HepG2 (cell line): ENCODE results near the gene TRAPPC12. TPM values are rescaled to one million over a fixed set of nuclear protein-coding genes. Genes with fewer than 3 reads are reported as not detected.

Source experiments
- BCL6 ChIP-seq: IDR thresholded peaks from 2 replicates; pipeline ENCODE4 v1.6.1; 2016; ENCODE audit warnings: missing genetic modification reagents, missing compliant biosample characterization
- HDAC1 ChIP-seq: sonication (generic); formaldehyde crosslinking; IDR thresholded peaks from 2 replicates; pipeline ENCODE4 v1.5.1; 2020; ENCODE audit warnings: mild to moderate bottlenecking, missing genetic modification reagents
- ISX ChIP-seq: sonication (generic); formaldehyde crosslinking; conservative IDR thresholded peaks from 2 replicates; pipeline ENCODE4 v1.5.0; 2020; ENCODE audit warnings: missing genetic modification reagents
- MATR3 ChIP-seq: sonication (generic); formaldehyde crosslinking; IDR thresholded peaks from 2 replicates; pipeline ENCODE4 v1.4.0; 2020; ENCODE audit warnings: missing genetic modification reagents
- MEIS1 ChIP-seq: sonication (generic); formaldehyde crosslinking; IDR thresholded peaks from 2 replicates; pipeline ENCODE4 v1.9.0; 2021; ENCODE audit warnings: mild to moderate bottlenecking, missing genetic modification reagents, moderate library complexity, borderline replicate concordance
- PAX8 ChIP-seq: sonication (generic); formaldehyde crosslinking; IDR thresholded peaks from 2 replicates; pipeline ENCODE4 v1.8.0; 2022; ENCODE audit warnings: mild to moderate bottlenecking, missing genetic modification reagents, borderline replicate concordance
- PBX3 ChIP-seq: sonication (generic); formaldehyde crosslinking; IDR thresholded peaks from 2 replicates; pipeline ENCODE4 v1.8.1; 2023; ENCODE audit warnings: missing genetic modification reagents, inconsistent platforms, borderline replicate concordance
- RAD51 ChIP-seq: fragments of 450-650 bp; IDR thresholded peaks from 2 replicates; pipeline ENCODE4 v1.6.1; 2016; ENCODE audit warnings: borderline replicate concordance
- RBM22 ChIP-seq: fragments of 200-400 bp; formaldehyde crosslinking; optimal IDR thresholded peaks from 2 replicates; pipeline ENCODE3; 2017; ENCODE audit warnings: mild to moderate bottlenecking, low read length, moderate library complexity
- TFAP4 ChIP-seq: sonication (generic); IDR thresholded peaks from 2 replicates; pipeline ENCODE4 v1.6.1; 2016; ENCODE audit warnings: low read depth, borderline replicate concordance
- ZBTB34 ChIP-seq: sonication (generic); formaldehyde crosslinking; IDR thresholded peaks from 2 replicates; pipeline ENCODE4 v1.8.0; 2022; ENCODE audit warnings: mild to moderate bottlenecking, missing genetic modification reagents
- ZGPAT ChIP-seq: IDR thresholded peaks from 2 replicates; pipeline ENCODE4 v1.6.1; 2016; ENCODE audit warnings: mild to moderate bottlenecking
- ZIK1 ChIP-seq: sonication (generic); formaldehyde crosslinking; IDR thresholded peaks from 2 replicates; pipeline ENCODE4 v1.5.0; 2020; ENCODE audit warnings: mild to moderate bottlenecking, low read depth, missing genetic modification reagents, borderline replicate concordance
- ZMYM3 ChIP-seq: sonication (generic); formaldehyde crosslinking; IDR thresholded peaks from 2 replicates; pipeline ENCODE4 v1.5.1; 2020; ENCODE audit warnings: mild to moderate bottlenecking, missing genetic modification reagents
- ZNF281 ChIP-seq: sonication (generic); formaldehyde crosslinking; IDR thresholded peaks from 2 replicates; pipeline ENCODE4 v1.4.0; 2020; ENCODE audit warnings: missing genetic modification reagents, borderline replicate concordance
- ZNF513 ChIP-seq: sonication (generic); formaldehyde crosslinking; conservative IDR thresholded peaks from 2 replicates; pipeline ENCODE4 v1.5.0; 2020; ENCODE audit warnings: missing genetic modification reagents
- ZNF670 ChIP-seq: sonication (generic); formaldehyde crosslinking; IDR thresholded peaks from 2 replicates; pipeline ENCODE4 v1.8.0; 2022; ENCODE audit warnings: mild to moderate bottlenecking, missing genetic modification reagents, borderline replicate concordance
- ZNF720 ChIP-seq: sonication (generic); formaldehyde crosslinking; IDR thresholded peaks from 2 replicates; pipeline ENCODE4 v1.4.0; 2020; ENCODE audit warnings: missing genetic modification reagents
- ZNF792 ChIP-seq: IDR thresholded peaks from 2 replicates; pipeline ENCODE4 v1.6.1; 2016
- polyA plus RNA-seq, 8 experiments: library from polyadenylated mRNA; depleted of rRNA in 3 of 8; stranded (reverse) in 7 of 8; unstranded in 1 of 8; fragments of >200 nt; fragmentation: Illumina TruSeq in 4 of 8; extraction: Trizol in 4 of 8; gene quantifications; 2 replicates each; pipeline versions ENCODE4 v1.2.1 to v1.2.3, GENCODE V29; 2011 to 2016; ENCODE audit warnings: low read depth in 4 of 8, missing spikeins in 1 of 8, mixed read lengths in 1 of 8; ENCODE audit not compliant: insufficient read depth in 1 of 8
- total RNA-seq, 5 experiments: library from RNA; depleted of rRNA; stranded (reverse); fragments of >200 nt; fragmentation: Illumina TruSeq; extraction: Trizol; gene quantifications; 2 replicates each; pipeline ENCODE4 v1.2.3, GENCODE V29; 2016; ENCODE audit warnings: low read depth in 1 of 5

The TRAPPC12 gene
- total and polyA plus RNA-seq, 2 of the 13 experiments (the other 11 are each of a cell fraction or from before 2014, with no cell fraction given), result 46.4 to 97.7 TPM

GRCh38 chr2:3480352-3481010 is 101.0 kb downstream of the TRAPPC12 start (continued):
- no peak for TF ChIP-seq PBX3
- no peak for TF ChIP-seq PAX8 (CRISPR knock-in tag)
- TF ChIP-seq ZGPAT (CRISPR knock-in tag), result 0 out of 2 replicates have a peak, but pooled peaks have one; percentile 29
- no peak for TF ChIP-seq RAD51
- TF ChIP-seq ISX (CRISPR knock-in tag), result no peak
- TF ChIP-seq ZNF792 (CRISPR knock-in tag), result no peak
- peak; percentile 78 for TF ChIP-seq ZNF281 (CRISPR knock-in tag)
- TF ChIP-seq ZMYM3 (CRISPR knock-in tag), result no peak; the same call in 1 of the 2 replicates
- peak; percentile 46; the same call in 1 of the 2 replicates for TF ChIP-seq HDAC1 (CRISPR knock-in tag)
- TF ChIP-seq MEIS1, result 0 out of 2 replicates have a peak, but pooled peaks have one; percentile 46
- peak; percentile 23 for TF ChIP-seq RBM22
- TF ChIP-seq MATR3 (CRISPR knock-in tag), result no peak
- TF ChIP-seq ZNF670 (CRISPR knock-in tag), result no peak
- no peak for TF ChIP-seq ZBTB34 (CRISPR knock-in tag)
- no peak for TF ChIP-seq ZNF720 (CRISPR knock-in tag)
- TF ChIP-seq ZNF513 (CRISPR knock-in tag), result no peak
- TF ChIP-seq ZIK1 (CRISPR knock-in tag), result no peak
- TF ChIP-seq BCL6 (CRISPR knock-in tag), result peak; percentile 35; the same call in 1 of the 2 replicates
- peak; percentile 71; the same call in 1 of the 2 replicates for TF ChIP-seq TFAP4
